Measurements from ENCODE around the gene THAP12. TPM values are rescaled to one million over a fixed set of nuclear protein-coding genes. Genes with fewer than 3 reads are reported as not detected.

The THAP12 gene
- total RNA-seq, 3 donors from 2014 or later, result 70.5 to 71.7 (median 71.3) TPM

DNA sequence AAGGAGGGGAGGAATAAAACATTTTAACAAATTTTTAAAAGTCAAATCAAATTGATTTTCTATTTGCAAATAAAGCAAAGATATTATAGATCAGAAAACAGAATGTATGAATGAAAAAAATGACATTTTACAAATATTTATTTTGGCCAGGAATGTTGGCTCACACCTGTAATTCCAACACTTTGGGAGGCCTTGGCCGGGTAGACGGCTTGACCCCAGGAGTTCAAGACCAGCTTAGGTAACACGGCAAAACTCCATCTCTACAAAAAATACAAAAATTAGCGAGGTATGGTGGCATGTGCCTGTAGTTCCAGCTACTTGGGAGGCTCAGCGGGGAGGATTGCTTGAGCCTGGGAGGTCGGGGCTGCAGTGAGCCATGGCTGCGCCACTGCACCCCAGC, 18.2 kb downstream of the THAP12 start:
- DNase-seq, result no peak
- Mint-ChIP-seq H3K4me3 (no peak overlapping the region), H3K27me3 (ENCODE audit: low read depth) (no peaks in the 10 kb centered on the region), H3K9me3 (no peaks in the 10 kb centered on the region), H3K36me3 (ENCODE audit: insufficient read depth) (peaks cover 36% of the 10 kb centered on the region), H3K4me1 (ENCODE audit: low read depth) (peaks cover 28% of the 10 kb centered on the region)
- no peak for ATAC-seq

DNA sequence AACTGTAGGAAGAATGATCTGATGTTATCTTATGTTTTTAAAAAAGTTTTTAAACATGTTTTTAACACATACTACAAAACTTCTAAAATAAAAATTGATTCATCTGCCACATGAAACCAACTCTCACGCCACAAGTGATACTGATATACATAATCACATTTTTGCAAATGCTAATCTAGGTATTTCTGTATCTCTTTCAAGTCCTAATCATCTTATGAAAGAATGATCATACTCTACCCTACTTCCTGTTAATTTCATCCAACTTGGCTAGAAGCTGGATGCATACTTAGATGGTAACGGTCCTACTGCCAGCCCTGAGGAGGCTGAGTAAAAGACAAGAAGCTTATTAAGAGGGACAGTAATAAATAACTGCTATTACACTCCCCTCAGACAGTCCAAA, 19.2 kb downstream of the THAP12 start:
- Mint-ChIP-seq H3K27me3 (ENCODE audit: low read depth) (no peaks in the 10 kb centered on the region), H3K36me3 (ENCODE audit: insufficient read depth) (peaks cover 42% of the 10 kb centered on the region), H3K4me1 (ENCODE audit: low read depth) (peaks cover 27% of the 10 kb centered on the region), H3K9me3 (no peaks in the 10 kb centered on the region), H3K4me3 (no peak overlapping the region)
- DNase-seq (no peak), ATAC-seq (peak; percentile 71 to 75)

DNA sequence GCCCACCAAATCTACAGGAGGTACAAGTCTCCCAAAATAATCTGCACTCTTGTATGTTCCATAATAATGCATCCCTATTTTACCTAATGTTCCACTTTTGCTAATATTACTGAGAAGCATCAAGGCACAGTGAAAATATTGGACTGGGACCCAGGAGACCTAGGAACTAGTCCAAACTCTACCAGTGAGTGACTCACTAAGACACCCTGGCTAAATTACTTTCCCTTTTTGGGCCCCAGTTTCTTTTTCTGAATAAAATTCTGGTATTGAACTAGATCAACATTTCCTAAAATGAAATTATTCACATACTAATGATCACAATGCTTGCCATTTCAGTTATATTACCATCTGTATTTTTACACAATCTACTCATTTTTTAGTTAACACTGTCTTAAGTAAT, 19.6 kb downstream of the THAP12 start:
- Mint-ChIP-seq H3K4me3 (no peak overlapping the region), H3K4me1 (ENCODE audit: low read depth) (peaks cover 27% of the 10 kb centered on the region), H3K36me3 (ENCODE audit: insufficient read depth) (peaks cover 42% of the 10 kb centered on the region), H3K27me3 (ENCODE audit: low read depth) (no peaks in the 10 kb centered on the region), H3K9me3 (no peaks in the 10 kb centered on the region)
- DNase-seq (no peak), ATAC-seq (peak; percentile 67 to 77)

DNA sequence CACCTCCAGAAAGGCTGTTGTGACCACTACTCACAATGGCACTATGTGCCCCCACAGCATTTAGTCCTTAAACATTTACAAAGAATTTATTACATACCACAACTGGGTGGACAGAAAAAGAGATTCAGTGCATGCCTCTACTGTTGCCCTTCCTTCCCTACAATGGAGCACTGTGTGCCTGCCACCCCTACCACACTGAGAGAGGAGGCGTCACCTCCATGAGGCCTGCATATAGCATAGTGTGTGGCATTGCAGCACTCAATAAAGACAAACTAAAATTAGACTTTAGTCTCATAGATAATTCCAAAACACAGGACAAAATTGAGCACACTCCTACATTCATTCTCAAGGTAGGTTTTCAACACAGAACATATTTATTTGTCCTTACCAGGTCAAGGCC, 25.8 kb downstream of the THAP12 start:
- no peaks in the 10 kb centered on the region for H3K27me3 Mint-ChIP-seq (ENCODE audit: low read depth)
- no peak for DNase-seq
- peaks cover 71% of the 10 kb centered on the region for H3K36me3 Mint-ChIP-seq (ENCODE audit: insufficient read depth)

DNA sequence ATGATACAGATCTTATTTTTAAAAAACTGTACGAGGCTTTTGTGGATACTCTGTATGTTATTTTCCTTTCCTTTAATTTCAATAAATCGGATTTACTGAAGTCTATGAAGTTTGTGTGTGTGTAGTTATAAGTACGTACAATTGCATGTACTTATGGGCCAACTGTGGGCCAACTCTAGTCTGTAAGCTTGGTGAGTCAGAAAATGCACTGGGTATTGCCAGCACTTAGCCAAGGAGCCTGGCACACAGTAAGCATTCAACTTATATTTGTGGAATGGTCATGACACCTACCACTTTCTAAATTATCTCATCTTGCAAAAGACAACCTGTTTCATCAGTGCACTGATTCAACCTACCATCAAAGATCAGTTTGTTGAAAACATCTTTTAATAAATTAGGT, 32.6 kb downstream of the THAP12 start:
- H3K9me3 Mint-ChIP-seq, result peaks cover 4% of the 10 kb centered on the region
- H3K4me1 Mint-ChIP-seq (ENCODE audit: low read depth), result peaks cover 2% of the 10 kb centered on the region
- H3K4me3 Mint-ChIP-seq, result no peak overlapping the region
- H3K27me3 Mint-ChIP-seq (ENCODE audit: low read depth), result no peaks in the 10 kb centered on the region
- DNase-seq (no peak), ATAC-seq (no peak)
- peaks cover 39% of the 10 kb centered on the region for H3K36me3 Mint-ChIP-seq (ENCODE audit: insufficient read depth)

More for the DNA sequence above, 25.8 kb downstream of the THAP12 start:
- no peaks in the 10 kb centered on the region for H3K4me1 Mint-ChIP-seq (ENCODE audit: low read depth)
- no peak for ATAC-seq
- no peak overlapping the region for H3K4me3 Mint-ChIP-seq
- H3K9me3 Mint-ChIP-seq, result peaks cover 15% of the 10 kb centered on the region

DNA sequence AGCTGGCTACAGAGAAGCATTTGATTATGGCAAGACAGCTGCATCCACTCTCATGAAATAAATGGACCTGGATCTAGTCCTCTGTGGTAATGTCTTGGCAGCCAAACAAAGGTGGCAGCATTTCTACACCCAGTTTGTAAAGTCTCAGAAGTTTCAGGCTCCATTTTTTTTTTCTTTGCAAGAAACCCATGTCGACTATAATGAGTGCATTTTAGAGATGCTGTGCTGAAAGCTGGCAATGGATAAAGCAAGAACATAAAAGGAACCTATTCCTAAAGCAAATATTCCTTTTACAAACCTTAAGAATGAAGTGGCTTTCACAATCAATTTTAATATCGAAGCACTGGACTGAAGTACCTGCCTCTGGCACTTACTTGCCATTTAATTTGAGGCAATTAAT, 33.5 kb downstream of the THAP12 start:
- Mint-ChIP-seq H3K27me3 (ENCODE audit: low read depth) (no peaks in the 10 kb centered on the region), H3K9me3 (no peaks in the 10 kb centered on the region), H3K4me1 (ENCODE audit: low read depth) (peaks cover 2% of the 10 kb centered on the region), H3K36me3 (ENCODE audit: insufficient read depth) (peaks cover 30% of the 10 kb centered on the region), H3K4me3 (no peak overlapping the region)
- no peak for ATAC-seq
- no peak for DNase-seq

DNA sequence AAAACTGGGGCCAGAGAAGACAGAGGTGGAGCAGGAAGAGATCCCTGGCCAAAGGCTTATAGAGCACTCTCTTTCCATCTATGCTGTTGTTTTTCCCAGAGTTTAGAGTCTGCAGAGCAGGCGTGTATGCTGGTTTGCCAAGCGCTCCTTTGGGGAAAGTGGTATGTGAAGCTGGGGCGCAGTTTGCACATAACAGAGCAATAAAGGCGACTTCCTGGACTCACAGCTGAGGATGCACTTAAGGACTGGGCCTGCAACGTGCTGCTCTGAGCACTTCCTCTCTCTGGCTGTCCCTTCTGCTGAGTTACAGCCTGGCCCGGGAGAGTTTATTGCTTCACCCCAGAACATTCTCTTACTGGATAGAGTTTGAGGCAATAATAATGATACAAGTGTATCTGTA, 41.7 kb downstream of the THAP12 start:
- H3K4me3 Mint-ChIP-seq, result no peak overlapping the region
- H3K4me1 Mint-ChIP-seq (ENCODE audit: low read depth), result peaks cover 19% of the 10 kb centered on the region
- no peaks in the 10 kb centered on the region for H3K27me3 Mint-ChIP-seq (ENCODE audit: low read depth)
- ATAC-seq, result peak in 1 of 2 donors; percentile 46
- H3K9me3 Mint-ChIP-seq, result peaks cover 16% of the 10 kb centered on the region
- peaks cover 5% of the 10 kb centered on the region for H3K36me3 Mint-ChIP-seq (ENCODE audit: insufficient read depth)
- DNase-seq, result no peak

DNA sequence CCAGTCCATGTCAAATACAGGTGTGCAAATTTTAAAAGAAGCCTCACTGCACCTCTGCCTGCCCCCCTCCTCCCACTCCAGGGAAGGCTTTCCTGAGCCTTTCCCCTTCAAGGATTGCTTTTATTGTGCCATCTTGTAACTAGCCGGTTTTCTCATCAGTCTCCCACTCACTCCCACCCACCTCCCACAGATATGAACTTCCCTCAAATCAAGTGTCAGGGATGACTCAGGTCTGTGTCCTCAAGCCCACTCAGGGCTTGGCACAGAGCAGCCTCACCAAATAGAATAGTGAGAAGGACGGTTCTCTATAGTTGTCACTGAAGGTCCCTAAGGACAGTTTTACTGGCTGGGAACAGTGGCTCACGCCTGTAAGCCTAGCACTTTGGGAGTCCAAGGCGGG, 43.0 kb downstream of the THAP12 start:
- DNase-seq (no peak), ATAC-seq (no peak)
- Mint-ChIP-seq H3K36me3 (ENCODE audit: insufficient read depth) (peaks cover 3% of the 10 kb centered on the region), H3K4me1 (ENCODE audit: low read depth) (peaks cover 19% of the 10 kb centered on the region), H3K4me3 (no peak overlapping the region), H3K9me3 (peaks cover 18% of the 10 kb centered on the region), H3K27me3 (ENCODE audit: low read depth) (no peaks in the 10 kb centered on the region)

DNA sequence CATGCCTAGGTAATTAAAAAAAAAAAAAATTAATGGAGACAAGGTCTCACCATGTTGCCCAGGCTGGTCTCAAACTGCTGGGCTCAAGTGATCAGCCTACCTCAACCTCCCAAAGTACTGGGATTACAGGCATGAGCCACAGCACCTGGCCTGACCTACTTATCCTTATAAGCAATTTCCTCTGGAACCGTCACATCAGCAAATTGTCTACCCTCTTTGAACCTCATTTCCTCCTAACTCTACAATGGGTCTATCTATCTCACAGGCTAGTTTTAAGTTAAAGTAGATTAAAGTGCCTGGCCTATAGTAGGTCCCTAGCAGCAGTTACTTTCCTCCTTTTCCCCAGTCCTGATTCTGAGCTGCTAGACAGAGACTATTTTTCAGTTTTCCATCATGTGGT, 43.5 kb downstream of the THAP12 start:
- no peak for ATAC-seq
- peaks cover 19% of the 10 kb centered on the region for H3K4me1 Mint-ChIP-seq (ENCODE audit: low read depth)
- H3K9me3 Mint-ChIP-seq, result peaks cover 18% of the 10 kb centered on the region
- H3K4me3 Mint-ChIP-seq, result no peak overlapping the region
- peaks cover 3% of the 10 kb centered on the region for H3K36me3 Mint-ChIP-seq (ENCODE audit: insufficient read depth)
- H3K27me3 Mint-ChIP-seq (ENCODE audit: low read depth), result no peaks in the 10 kb centered on the region
- no peak for DNase-seq

DNA sequence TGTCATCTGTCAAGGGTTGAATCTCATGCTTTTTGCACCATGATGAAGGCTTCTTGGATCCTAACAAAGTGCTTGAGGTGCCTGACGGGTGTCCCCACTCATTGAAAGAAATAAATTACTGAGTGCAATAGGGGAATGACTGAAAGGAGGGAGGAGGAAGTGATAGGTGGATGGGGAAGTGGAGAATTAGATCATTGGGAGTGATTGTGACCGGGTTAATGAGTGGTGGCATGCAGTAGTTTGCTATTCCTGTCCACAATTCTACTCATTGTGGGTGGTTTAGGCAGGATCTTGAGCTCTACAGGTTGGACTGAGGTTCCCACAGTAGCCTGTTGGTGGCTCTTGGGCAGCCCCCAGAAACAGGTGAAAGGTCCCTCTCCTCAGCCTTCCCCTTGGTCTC, 44.3 kb downstream of the THAP12 start:
- Mint-ChIP-seq H3K9me3 (peaks cover 18% of the 10 kb centered on the region), H3K4me3 (no peak overlapping the region), H3K27me3 (ENCODE audit: low read depth) (no peaks in the 10 kb centered on the region), H3K36me3 (ENCODE audit: insufficient read depth) (peaks cover 3% of the 10 kb centered on the region), H3K4me1 (ENCODE audit: low read depth) (peaks cover 19% of the 10 kb centered on the region)
- no peak for DNase-seq
- no peak for ATAC-seq

DNA sequence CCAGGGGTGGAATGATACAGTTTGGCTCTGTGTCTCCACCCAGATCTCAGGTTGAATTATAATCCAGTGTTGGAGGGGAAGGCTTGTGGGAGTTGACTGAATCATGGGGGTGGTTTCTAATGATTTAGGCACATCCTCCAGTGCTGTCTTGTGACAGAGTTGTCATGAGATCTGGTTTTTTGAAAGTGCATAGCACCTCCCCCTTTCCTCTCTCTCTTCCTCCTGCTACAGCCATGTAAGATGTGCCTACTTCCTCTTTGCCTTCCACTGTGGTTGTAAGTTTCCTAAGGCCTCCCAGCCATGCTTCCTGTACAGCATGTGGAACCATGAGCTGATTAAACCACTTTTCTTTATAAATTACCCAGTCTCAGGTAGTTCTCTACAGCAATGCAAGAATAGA, 45.1 kb downstream of the THAP12 start:
- ATAC-seq, result no peak
- H3K9me3 Mint-ChIP-seq, result peaks cover 18% of the 10 kb centered on the region
- H3K27me3 Mint-ChIP-seq (ENCODE audit: low read depth), result no peaks in the 10 kb centered on the region
- H3K4me1 Mint-ChIP-seq (ENCODE audit: low read depth), result peaks cover 19% of the 10 kb centered on the region
- no peak for DNase-seq
- no peak overlapping the region for H3K4me3 Mint-ChIP-seq
- H3K36me3 Mint-ChIP-seq (ENCODE audit: insufficient read depth), result peaks cover 3% of the 10 kb centered on the region

DNA sequence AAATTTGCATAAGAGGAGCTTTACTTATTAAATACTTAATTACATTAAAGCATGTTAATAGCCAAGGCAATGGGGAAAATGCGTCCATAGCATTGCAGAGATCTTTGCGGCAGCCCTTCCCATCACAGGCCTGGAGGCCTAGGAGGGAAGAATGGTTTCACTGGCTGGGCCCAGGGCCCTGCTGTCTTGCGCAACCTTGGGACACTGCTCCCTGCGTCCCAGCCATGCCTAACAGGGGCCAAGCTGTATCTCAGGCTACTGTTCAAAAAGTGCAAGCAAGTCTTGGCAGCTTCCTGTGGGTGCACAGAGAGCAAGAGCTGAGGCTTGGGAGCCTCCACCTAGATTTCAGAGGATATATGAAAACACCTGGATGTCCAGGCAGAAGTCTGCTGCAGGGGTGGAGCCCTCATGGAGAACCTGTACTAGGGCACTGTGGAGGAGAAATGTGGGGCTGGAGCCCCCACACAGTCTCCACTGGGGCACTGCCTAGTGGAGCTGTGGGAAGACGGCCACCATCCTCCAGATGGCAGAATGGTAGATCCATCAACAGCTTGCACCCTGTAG, 46.0 kb downstream of the THAP12 start:
- Mint-ChIP-seq H3K4me3 (no peak overlapping the region), H3K4me1 (ENCODE audit: low read depth) (peaks cover 19% of the 10 kb centered on the region), H3K9me3 (peaks cover 18% of the 10 kb centered on the region), H3K27me3 (ENCODE audit: low read depth) (no peaks in the 10 kb centered on the region), H3K36me3 (ENCODE audit: insufficient read depth) (peaks cover 3% of the 10 kb centered on the region)
- ATAC-seq (no peak), DNase-seq (no peak)

DNA sequence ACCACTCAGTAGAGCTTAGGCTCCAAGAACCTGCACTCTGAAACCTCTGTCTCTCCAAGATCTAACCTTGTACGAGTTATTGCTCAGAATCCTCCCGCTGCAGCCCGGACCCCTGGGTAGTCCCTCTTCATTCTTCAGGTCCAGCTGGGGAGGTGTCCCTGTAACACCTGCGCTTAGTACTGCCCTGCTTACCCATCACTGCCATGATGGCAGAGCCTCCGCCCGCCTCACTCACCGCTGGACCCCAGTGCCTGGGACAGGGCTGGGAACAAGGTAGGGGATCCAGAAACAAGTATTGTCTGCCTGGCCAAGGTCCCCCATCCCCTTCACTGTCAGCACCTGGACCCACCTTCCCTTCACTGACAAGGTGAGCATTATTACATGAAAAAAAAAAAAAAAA, 50.3 kb downstream of the THAP12 start:
- peaks cover 6% of the 10 kb centered on the region for H3K27me3 Mint-ChIP-seq (ENCODE audit: low read depth)

DNA sequence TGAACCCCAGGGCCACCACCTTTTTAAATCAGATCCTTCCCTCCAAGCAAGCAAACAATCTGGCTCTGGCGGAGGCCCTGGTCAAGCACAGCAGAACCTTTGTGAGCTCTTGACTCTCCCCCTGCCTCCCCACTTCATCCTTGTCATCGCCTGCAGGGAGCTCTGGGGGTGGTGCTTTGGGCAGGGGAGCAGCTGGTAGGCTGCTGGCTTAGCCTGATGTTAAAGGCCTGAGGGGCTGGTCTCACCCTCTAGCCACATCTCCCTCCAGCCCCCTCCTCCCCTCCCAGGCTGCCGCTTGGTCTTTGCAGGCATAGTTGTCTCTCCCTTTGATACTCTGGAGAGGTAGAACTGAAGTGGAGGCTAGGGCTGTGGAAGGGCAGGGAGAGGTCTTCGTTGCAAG, 50.9 kb downstream of the THAP12 start:
- ATAC-seq (no peak), DNase-seq (no peak)
- H3K4me1 Mint-ChIP-seq (ENCODE audit: low read depth), result no peaks in the 10 kb centered on the region
- H3K27me3 Mint-ChIP-seq (ENCODE audit: low read depth), result peaks cover 6% of the 10 kb centered on the region
- peaks cover 3% of the 10 kb centered on the region for H3K36me3 Mint-ChIP-seq (ENCODE audit: insufficient read depth)
- no peak overlapping the region for H3K4me3 Mint-ChIP-seq
- H3K9me3 Mint-ChIP-seq, result peaks cover 8% of the 10 kb centered on the region

More for the DNA sequence above, 50.3 kb downstream of the THAP12 start:
- ATAC-seq (no peak), DNase-seq (no peak)
- H3K36me3 Mint-ChIP-seq (ENCODE audit: insufficient read depth), result peaks cover 3% of the 10 kb centered on the region
- H3K4me1 Mint-ChIP-seq (ENCODE audit: low read depth), result no peaks in the 10 kb centered on the region
- H3K4me3 Mint-ChIP-seq, result no peak overlapping the region
- H3K9me3 Mint-ChIP-seq, result peaks cover 14% of the 10 kb centered on the region

DNA sequence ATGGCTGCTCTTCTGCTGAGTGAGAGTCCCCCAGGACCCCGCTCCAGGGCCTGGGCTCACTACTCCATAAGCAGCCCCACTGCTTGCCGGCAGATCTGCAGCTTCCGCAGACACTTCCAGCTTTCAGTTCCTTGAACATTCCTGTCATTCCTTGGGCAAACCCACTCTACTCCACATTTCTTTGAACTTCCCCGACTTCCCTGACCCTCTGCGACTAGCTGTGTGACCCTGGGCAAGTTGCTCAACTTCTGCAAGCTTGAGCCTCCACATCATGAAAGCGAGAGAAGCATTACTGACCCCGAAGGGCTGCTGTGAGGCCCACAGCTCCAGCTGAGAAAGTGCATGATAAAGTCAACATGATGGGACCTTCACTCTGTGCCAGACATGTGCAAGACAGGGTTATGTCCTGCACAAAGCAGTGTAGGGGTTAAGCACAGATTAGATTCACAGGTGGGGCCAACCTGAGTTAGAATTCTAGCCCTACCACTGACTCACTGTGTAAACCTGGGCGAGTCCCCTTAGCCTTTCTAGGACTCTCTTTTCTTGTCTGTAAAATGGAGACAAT, 51.8 kb downstream of the THAP12 start:
- DNase-seq, result no peak
- no peaks in the 10 kb centered on the region for H3K4me1 Mint-ChIP-seq (ENCODE audit: low read depth)
- H3K27me3 Mint-ChIP-seq (ENCODE audit: low read depth), result peaks cover 6% of the 10 kb centered on the region
- no peak overlapping the region for H3K4me3 Mint-ChIP-seq
- H3K36me3 Mint-ChIP-seq (ENCODE audit: insufficient read depth), result no peaks in the 10 kb centered on the region
- no peak for ATAC-seq
- H3K9me3 Mint-ChIP-seq, result peaks cover 1% of the 10 kb centered on the region

Measured in activated T-cell treated with anti-CD3 and anti-CD28 coated beads, Interleukin-2, amount 50 U/mL, for 4 hours (primary cell).